NOMO-1 treated with dmso at 0.1 percent for 144 hours (cell line): Measurements from ENCODE around the gene DCBLD1.

Experiments
- DNase-seq: peaks from one replicate; lab custom pipeline; 2025; ENCODE audit not compliant: unreplicated experiment; lab: John Stamatoyannopoulos, UW

DCBLD1 gene

GRCh38 chr6:117525607-117526006 is 43.1 kb downstream of the DCBLD1 start:
- no peak for DNase-seq

GRCh38 chr6:117530467-117531242 is 48.2 kb downstream of the DCBLD1 start:
- DNase-seq = no peak

- no peak for DNase-seq
These were observed 48.9 kb downstream of the DCBLD1 start for GRCh38 chr6:117531346-117531745.

GRCh38 chr6:117531809-117532725 is 49.6 kb downstream of the DCBLD1 start:
- DNase-seq = no peak

GRCh38 chr6:117533775-117534174 is 51.3 kb downstream of the DCBLD1 start:
- no peak for DNase-seq

GRCh38 chr6:117534974-117535373 is 52.5 kb downstream of the DCBLD1 start:
- DNase-seq = no peak

GRCh38 chr6:117536317-117536716 is 53.8 kb downstream of the DCBLD1 start:
- DNase-seq = no peak

GRCh38 chr6:117538615-117539014 is 56.1 kb downstream of the DCBLD1 start:
- DNase-seq = no peak

- DNase-seq = no peak
These were observed 58.2 kb downstream of the DCBLD1 start for GRCh38 chr6:117540670-117541069.

GRCh38 chr6:117542493-117542892 is 60.0 kb downstream of the DCBLD1 start:
- DNase-seq = no peak

GRCh38 chr6:117544716-117545115 is 62.2 kb downstream of the DCBLD1 start:
- no peak for DNase-seq

GRCh38 chr6:117545161-117545595 is 62.7 kb downstream of the DCBLD1 start:
- no peak for DNase-seq

- no peak for DNase-seq
These were observed 64.2 kb downstream of the DCBLD1 start for GRCh38 chr6:117546674-117547073.

GRCh38 chr6:117547688-117548621 is 65.5 kb downstream of the DCBLD1 start:
- DNase-seq = no peak

- DNase-seq = no peak
These were observed 66.4 kb downstream of the DCBLD1 start for GRCh38 chr6:117548797-117549301.

- no peak for DNase-seq
These were observed 67.1 kb downstream of the DCBLD1 start for GRCh38 chr6:117549611-117550010.

- DNase-seq = no peak
These were observed 67.7 kb downstream of the DCBLD1 start for GRCh38 chr6:117550078-117550600.

- no peak for DNase-seq
These were observed 68.3 kb downstream of the DCBLD1 start for GRCh38 chr6:117550618-117551242.

GRCh38 chr6:117552618-117553017 is 70.1 kb downstream of the DCBLD1 start:
- DNase-seq = no peak

GRCh38 chr6:117553142-117553541 is 70.7 kb downstream of the DCBLD1 start:
- no peak for DNase-seq
